GM18519 (cell line): ENCODE measurements around the gene TMEFF1.

Experiments
- ATAC-seq: cut with Tn5 transposase; IDR thresholded peaks from one replicate; pipeline ENCODE4 v1.9.1; 2021; ENCODE audit warnings: mild to moderate bottlenecking, moderate library complexity; ENCODE audit not compliant: unreplicated experiment, low FRiP score

The TMEFF1 gene

GRCh38 chr9:100567856-100568255 is 94.9 kb downstream of the TMEFF1 start:
- ATAC-seq = no peak

GRCh38 chr9:100573655-100574260 is 100.8 kb downstream of the TMEFF1 start:
- no peak for ATAC-seq

GRCh38 chr9:100575006-100575405 is 102.1 kb downstream of the TMEFF1 start:
- no peak for ATAC-seq

- ATAC-seq = no peak
Measured at GRCh38 chr9:100575765-100576386, 102.9 kb downstream of the TMEFF1 start.

GRCh38 chr9:100577776-100578448 is 105.0 kb downstream of the TMEFF1 start, which contains the start of gene CAVIN4:
TSS of gene CAVIN4 (plus strand) at chr9:100578079. CDS start at chr9:100578144, 65 bp downstream.
- ATAC-seq = no peak

GRCh38 chr9:100578610-100579009 is 105.7 kb downstream of the TMEFF1 start:
- ATAC-seq = no peak

GRCh38 chr9:100579665-100580064 is 106.7 kb downstream of the TMEFF1 start:
- no peak for ATAC-seq

- ATAC-seq = no peak
Measured at GRCh38 chr9:100580257-100580656, 107.3 kb downstream of the TMEFF1 start.

- no peak for ATAC-seq
Measured at GRCh38 chr9:100581081-100581480, 108.1 kb downstream of the TMEFF1 start.

- no peak for ATAC-seq
Measured at GRCh38 chr9:100581661-100582060, 108.7 kb downstream of the TMEFF1 start.

GRCh38 chr9:100583014-100583802 is 110.3 kb downstream of the TMEFF1 start:
- no peak for ATAC-seq

- no peak for ATAC-seq
Measured at GRCh38 chr9:100584951-100585350, 112.0 kb downstream of the TMEFF1 start.

- peak; percentile 66 for ATAC-seq
Measured at GRCh38 chr9:100586093-100586492, 113.1 kb downstream of the TMEFF1 start.

GRCh38 chr9:100587375-100587774 is 114.4 kb downstream of the TMEFF1 start:
- ATAC-seq = no peak

- ATAC-seq = no peak
Measured at GRCh38 chr9:100589582-100589981, 116.6 kb downstream of the TMEFF1 start.

GRCh38 chr9:100590481-100590880 is 117.5 kb downstream of the TMEFF1 start:
- ATAC-seq = no peak

- no peak for ATAC-seq
Measured at GRCh38 chr9:100591139-100591538, 118.2 kb downstream of the TMEFF1 start.

- no peak for ATAC-seq
Measured at GRCh38 chr9:100591639-100592412, 118.9 kb downstream of the TMEFF1 start.

GRCh38 chr9:100595391-100596199 is 122.6 kb downstream of the TMEFF1 start:
- ATAC-seq = no peak
